Activated CD8-positive, alpha-beta T cell treated with anti-CD3 and anti-CD28 coated beads, Interleukin-2, amount 10 ng/mL, durations not matched to agents 7 days and 5 days (primary cell): ENCODE measurements around the gene PLD1. TPM values are rescaled to one million over a fixed set of nuclear protein-coding genes. Genes with fewer than 3 reads are reported as not detected.
"Not testable (repeated sequence)": the region's sequence is repeated elsewhere in the genome, so short reads cannot be mapped to it uniquely, and the experiment has no call there.

Experiments used
- ATAC-seq: fragments of 150-1000 bp; cut with Tn5 transposase; one replicate; pipeline ENCODE4 v1.10.0; 2021; ENCODE audit warnings: moderate library complexity
- CTCF ChIA-PET: fragments of 350-600 bp; sonication (Branson Sonifier 250); formaldehyde crosslinking; loops from one replicate; lab custom pipeline; 2021; ENCODE audit warnings: antibody characterized with exemption; lab: Charles Lee
- POLR2A ChIA-PET: fragments of 350-600 bp; sonication (Branson Sonifier 250); formaldehyde crosslinking; loops from one replicate; lab custom pipeline; 2021; ENCODE audit warnings: antibody characterized with exemption; lab: Charles Lee
- DNase-seq: peaks from one replicate; pipeline ENCODE4 v3.0.0-alpha.2; 2020
- H3K27ac Mint-ChIP-seq: one replicate; pipeline ENCODE4 v1.8.0; 2021; ENCODE audit warnings: mild to moderate bottlenecking, mixed read lengths
- H3K27me3 Mint-ChIP-seq: one replicate; pipeline ENCODE4 v1.8.0; 2021; ENCODE audit warnings: low read depth, mixed read lengths
- H3K36me3 Mint-ChIP-seq: one replicate; pipeline ENCODE4 v1.8.0; 2021; ENCODE audit warnings: low read depth, mixed read lengths
- H3K4me1 Mint-ChIP-seq: one replicate; pipeline ENCODE4 v1.8.0; 2021; ENCODE audit warnings: low read depth, mixed read lengths
- H3K4me3 Mint-ChIP-seq: one replicate; pipeline ENCODE4 v1.8.0; 2021; ENCODE audit warnings: mild to moderate bottlenecking, mixed read lengths
- H3K9me3 Mint-ChIP-seq: one replicate; pipeline ENCODE4 v1.8.0; 2022; ENCODE audit warnings: mixed read lengths; ENCODE audit not compliant: insufficient read depth
- total RNA-seq, 2 experiments: library from RNA; stranded (reverse); gene quantifications; one replicate each; pipeline ENCODE4 v1.2.3, GENCODE V29; 2021

The PLD1 gene
- total RNA-seq, 2 experiments from 2014 or later, result 0.29 to 1.1 TPM

- H3K36me3 Mint-ChIP-seq, result no peaks in the 10 kb centered on the region
- DNase-seq (no peak), ATAC-seq (no peak)
- CTCF ChIA-PET, result interaction anchor here (0.7 to 3.3 kb wide), 4 partner anchors 8 to 15 kb away, joined by 3 to 20 read pairs (median 4); no protein-coding TSS in a partner anchor
- POLR2A ChIA-PET, result no interaction called here
- no peaks in the 10 kb centered on the region for H3K9me3 Mint-ChIP-seq
- no peak overlapping the region for H3K27ac Mint-ChIP-seq
- H3K4me3 Mint-ChIP-seq, result no peak overlapping the region
- no peaks in the 10 kb centered on the region for H3K4me1 Mint-ChIP-seq
- peaks cover 17% of the 10 kb centered on the region for H3K27me3 Mint-ChIP-seq
Measured at GRCh38 chr3:171757361-171758034, 52.8 kb downstream of the PLD1 start.

GRCh38 chr3:171755656-171756055 is 54.6 kb downstream of the PLD1 start:
- ATAC-seq (no peak), DNase-seq (no peak)
- H3K27me3 Mint-ChIP-seq, result peaks cover 9% of the 10 kb centered on the region
- H3K36me3 Mint-ChIP-seq, result no peaks in the 10 kb centered on the region
- H3K9me3 Mint-ChIP-seq, result no peaks in the 10 kb centered on the region
- POLR2A ChIA-PET, result no interaction called here
- H3K27ac Mint-ChIP-seq, result no peak overlapping the region
- no peak overlapping the region for H3K4me3 Mint-ChIP-seq
- CTCF ChIA-PET, result no interaction called here
- H3K4me1 Mint-ChIP-seq, result no peaks in the 10 kb centered on the region

- POLR2A ChIA-PET, result interaction anchor here (0.6 kb wide), 1 partner anchor 94 kb away, joined by 3 read pairs; no protein-coding TSS in a partner anchor
- Mint-ChIP-seq H3K36me3 (no peaks in the 10 kb centered on the region), H3K4me3 (no peak overlapping the region), H3K9me3 (no peaks in the 10 kb centered on the region), H3K27me3 (peaks cover 4% of the 10 kb centered on the region), H3K27ac (no peak overlapping the region), H3K4me1 (no peaks in the 10 kb centered on the region)
- CTCF ChIA-PET, result no interaction called here
- no peak for ATAC-seq
- DNase-seq, result no peak
Measured at GRCh38 chr3:171755015-171755589, 55.2 kb downstream of the PLD1 start.

- Mint-ChIP-seq H3K27me3 (peaks cover 7% of the 10 kb centered on the region), H3K27ac (no peak overlapping the region), H3K36me3 (no peaks in the 10 kb centered on the region), H3K4me1 (no peaks in the 10 kb centered on the region), H3K4me3 (no peak overlapping the region), H3K9me3 (no peaks in the 10 kb centered on the region)
- CTCF ChIA-PET, result no interaction called here
- POLR2A ChIA-PET, result no interaction called here
- no peak for ATAC-seq
- DNase-seq, result no peak
Measured at GRCh38 chr3:171753665-171754408, 56.4 kb downstream of the PLD1 start.

- Mint-ChIP-seq H3K9me3 (no peaks in the 10 kb centered on the region), H3K27ac (no peak overlapping the region), H3K36me3 (no peaks in the 10 kb centered on the region), H3K4me1 (no peaks in the 10 kb centered on the region), H3K27me3 (peaks cover 10% of the 10 kb centered on the region), H3K4me3 (no peak overlapping the region)
- ATAC-seq (no peak), DNase-seq (no peak)
- CTCF ChIA-PET, result no interaction called here
- POLR2A ChIA-PET, result no interaction called here
Measured at GRCh38 chr3:171753025-171753472, 57.2 kb downstream of the PLD1 start.

- Mint-ChIP-seq H3K27me3 (peaks cover 10% of the 10 kb centered on the region), H3K4me3 (no peak overlapping the region), H3K36me3 (no peaks in the 10 kb centered on the region), H3K27ac (no peak overlapping the region), H3K9me3 (no peaks in the 10 kb centered on the region), H3K4me1 (no peaks in the 10 kb centered on the region)
- ATAC-seq, result no peak
- POLR2A ChIA-PET, result no interaction called here
- no peak for DNase-seq
- CTCF ChIA-PET, result no interaction called here
Measured at GRCh38 chr3:171752329-171752728, 58.0 kb downstream of the PLD1 start.

GRCh38 chr3:171749124-171749523 is 61.2 kb downstream of the PLD1 start:
- no peak overlapping the region for H3K27ac Mint-ChIP-seq
- H3K4me3 Mint-ChIP-seq, result no peak overlapping the region
- CTCF ChIA-PET, result interaction anchor here (0.8 kb wide), 1 partner anchor 9 kb away, joined by 3 read pairs; no protein-coding TSS in a partner anchor
- H3K27me3 Mint-ChIP-seq, result peaks cover 10% of the 10 kb centered on the region
- no peak for ATAC-seq
- H3K36me3 Mint-ChIP-seq, result no peaks in the 10 kb centered on the region
- no peak for DNase-seq
- no peaks in the 10 kb centered on the region for H3K4me1 Mint-ChIP-seq
- POLR2A ChIA-PET, result no interaction called here
- no peaks in the 10 kb centered on the region for H3K9me3 Mint-ChIP-seq

GRCh38 chr3:171748064-171748924 is 62.0 kb downstream of the PLD1 start:
- ATAC-seq, result no peak
- Mint-ChIP-seq H3K27me3 (peaks cover 10% of the 10 kb centered on the region), H3K36me3 (no peaks in the 10 kb centered on the region), H3K27ac (no peak overlapping the region), H3K4me1 (no peaks in the 10 kb centered on the region), H3K4me3 (no peak overlapping the region), H3K9me3 (no peaks in the 10 kb centered on the region)
- POLR2A ChIA-PET, result no interaction called here
- DNase-seq, result no peak
- CTCF ChIA-PET, result interaction anchor here (0.8 kb wide), 1 partner anchor 10 kb away, joined by 3 read pairs; no protein-coding TSS in a partner anchor

GRCh38 chr3:171747223-171747920 is 62.9 kb downstream of the PLD1 start:
- no peak overlapping the region for H3K4me3 Mint-ChIP-seq
- peaks cover 10% of the 10 kb centered on the region for H3K27me3 Mint-ChIP-seq
- no peak for DNase-seq
- POLR2A ChIA-PET, result no interaction called here
- H3K27ac Mint-ChIP-seq, result no peak overlapping the region
- no peaks in the 10 kb centered on the region for H3K9me3 Mint-ChIP-seq
- CTCF ChIA-PET, result interaction anchor here (1.9 kb wide), 1 partner anchor 11 kb away, joined by 5 read pairs; no protein-coding TSS in a partner anchor
- no peaks in the 10 kb centered on the region for H3K36me3 Mint-ChIP-seq
- no peaks in the 10 kb centered on the region for H3K4me1 Mint-ChIP-seq
- no peak for ATAC-seq

GRCh38 chr3:171746320-171747222 is 63.7 kb downstream of the PLD1 start:
- H3K36me3 Mint-ChIP-seq, DNase-seq, H3K4me3 Mint-ChIP-seq, H3K27ac Mint-ChIP-seq, H3K4me1 Mint-ChIP-seq, POLR2A ChIA-PET, ATAC-seq, H3K9me3 Mint-ChIP-seq: not testable (repeated sequence)
- CTCF ChIA-PET, result interaction anchor here (1.9 kb wide), 1 partner anchor 11 kb away, joined by 5 read pairs; no protein-coding TSS in a partner anchor
- H3K27me3 Mint-ChIP-seq, result peaks cover 10% of the 10 kb centered on the region
